ENCODE measurements around the gene ADD2.
A peak's percentile ranks its signal among the peaks of the same experiment; 100 is the strongest.
"Not testable (repeated sequence)": the region's sequence is repeated elsewhere in the genome, so short reads cannot be mapped to it uniquely, and the experiment has no call there.

Gene ADD2

GRCh38 chr2:70658476-70658875, 109.5 kb downstream of the ADD2 start:
- H3K27ac ChIP-seq: no peak overlapping the region
- TF ChIP-seq ZFX (IDR thresholded peaks at IDR 0.05; ENCODE audit: borderline replicate concordance) (no peak), CTCF (IDR thresholded peaks at IDR 0.05) (no peak)

- no peak overlapping the region for H3K27ac ChIP-seq
- TF ChIP-seq ZFX (IDR thresholded peaks at IDR 0.05; ENCODE audit: borderline replicate concordance): no peak
- no peak for TF ChIP-seq CTCF (IDR thresholded peaks at IDR 0.05)
Measured at GRCh38 chr2:70657246-70657645, 110.8 kb downstream of the ADD2 start.

- TF ChIP-seq ZFX (IDR thresholded peaks at IDR 0.05; ENCODE audit: borderline replicate concordance) (no peak), CTCF (IDR thresholded peaks at IDR 0.05) (no peak)
Measured at GRCh38 chr2:70656421-70657010, 111.5 kb downstream of the ADD2 start.

GRCh38 chr2:70655786-70656185, 112.2 kb downstream of the ADD2 start:
- TF ChIP-seq CTCF (IDR thresholded peaks at IDR 0.05) (no peak), ZFX (IDR thresholded peaks at IDR 0.05; ENCODE audit: borderline replicate concordance) (no peak)
- H3K27ac ChIP-seq: no peak overlapping the region

More at GRCh38 chr2:70656421-70657010, 111.5 kb downstream of the ADD2 start:
- H3K27ac ChIP-seq: no peak overlapping the region

GRCh38 chr2:70655211-70655610, 112.8 kb downstream of the ADD2 start:
- not testable (repeated sequence) for H3K27ac ChIP-seq
- TF ChIP-seq CTCF (IDR thresholded peaks at IDR 0.05): peak; percentile 70

- H3K27ac ChIP-seq: no peak overlapping the region
- TF ChIP-seq CTCF (IDR thresholded peaks at IDR 0.05): no peak
- no peak for TF ChIP-seq ZFX (IDR thresholded peaks at IDR 0.05; ENCODE audit: borderline replicate concordance)
Measured at GRCh38 chr2:70651727-70652126, 116.3 kb downstream of the ADD2 start.

GRCh38 chr2:70651014-70651413, 117.0 kb downstream of the ADD2 start:
- no peak for TF ChIP-seq CTCF (IDR thresholded peaks at IDR 0.05)
- no peak for TF ChIP-seq ZFX (IDR thresholded peaks at IDR 0.05; ENCODE audit: borderline replicate concordance)
- no peak overlapping the region for H3K27ac ChIP-seq
